ENCODE measurements around the gene SNED1.

SNED1 gene

DNA sequence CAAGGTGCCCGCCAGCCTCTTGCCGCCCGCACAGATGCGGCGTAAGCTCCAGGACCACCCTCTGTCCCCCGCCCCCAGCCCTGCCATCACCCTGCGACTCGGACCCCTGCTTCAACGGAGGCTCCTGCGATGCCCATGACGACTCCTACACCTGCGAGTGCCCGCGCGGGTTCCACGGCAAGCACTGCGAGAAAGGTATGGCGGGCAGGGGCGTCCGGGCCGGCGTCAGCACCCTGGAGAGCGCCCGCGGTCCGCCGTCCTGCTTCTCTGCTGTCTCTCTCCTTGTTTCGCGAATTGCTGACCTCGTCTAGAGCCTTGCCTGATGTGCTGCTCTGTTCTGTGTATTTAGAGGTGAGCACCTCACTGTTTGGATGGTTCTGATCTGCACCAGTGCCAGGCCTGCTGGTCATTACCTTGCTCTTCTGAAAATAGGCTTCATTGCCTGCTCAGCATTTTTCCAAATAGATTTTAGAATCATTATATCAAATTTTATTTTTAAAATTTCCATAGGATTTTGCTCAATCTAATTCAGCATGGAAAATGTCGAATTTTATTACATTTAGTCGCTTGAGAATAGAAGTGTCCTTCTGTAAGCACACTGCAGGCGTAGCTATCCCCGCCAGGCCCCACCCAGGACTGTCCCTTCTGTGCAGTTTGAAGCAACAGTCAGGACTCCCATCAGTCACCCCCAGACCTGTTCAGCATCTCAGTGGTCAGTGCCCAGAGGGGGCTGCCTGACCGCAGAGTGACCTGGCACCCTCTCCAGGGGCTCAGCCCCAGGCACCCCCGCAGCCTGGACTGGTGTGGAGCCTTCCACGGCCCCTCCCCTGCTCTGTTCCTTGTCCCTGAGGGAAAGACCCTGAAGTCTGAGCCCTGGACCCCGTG is 51.6 kb downstream of the SNED1 start:
- no peak for DNase-seq

DNA sequence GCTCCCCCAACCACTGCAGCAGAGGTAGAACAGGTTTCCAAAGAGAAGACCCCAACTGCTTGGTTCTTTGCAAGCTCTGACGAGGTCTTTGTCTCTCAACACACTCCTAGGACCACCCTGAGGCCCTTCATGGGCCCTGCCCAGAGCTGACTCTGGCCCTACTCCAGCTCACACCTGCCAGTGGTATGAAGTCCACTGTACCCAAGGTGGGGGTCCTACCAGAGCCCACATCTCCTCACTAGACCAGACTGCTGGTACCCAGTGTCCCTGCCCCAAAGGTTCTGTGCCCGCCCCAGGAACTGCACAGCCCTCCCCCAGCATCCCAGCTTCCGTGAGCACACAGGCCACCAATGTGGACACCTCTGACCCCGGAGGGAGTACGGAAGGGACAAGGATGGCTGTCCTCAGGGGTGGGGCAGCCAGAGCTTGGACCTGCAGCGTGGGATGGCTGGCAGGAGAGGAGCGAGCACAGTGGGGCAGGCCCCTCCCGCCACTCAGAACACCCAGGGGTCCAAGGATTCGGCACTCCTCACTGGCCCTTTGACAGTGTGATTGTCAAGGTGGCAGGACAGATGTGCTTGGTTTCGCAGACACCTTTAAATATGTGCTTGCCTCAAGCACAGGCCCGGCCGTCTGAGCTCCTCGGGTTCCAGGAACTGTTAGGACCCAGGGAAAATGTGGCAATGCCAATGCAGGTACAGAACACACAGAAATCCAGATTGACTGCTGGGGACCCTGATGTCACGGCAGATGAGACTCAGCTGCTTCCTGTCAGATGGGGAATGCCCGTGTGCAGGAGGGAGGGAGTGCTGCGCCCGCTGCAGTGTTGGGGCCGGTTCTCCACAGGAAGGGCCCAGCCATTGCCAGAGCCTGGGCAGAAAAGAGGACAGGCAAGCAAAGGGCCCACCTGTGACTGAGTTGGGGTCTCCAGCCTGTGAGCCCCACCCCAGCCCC is 52.5 kb downstream of the SNED1 start:
- DNase-seq: no peak

DNA sequence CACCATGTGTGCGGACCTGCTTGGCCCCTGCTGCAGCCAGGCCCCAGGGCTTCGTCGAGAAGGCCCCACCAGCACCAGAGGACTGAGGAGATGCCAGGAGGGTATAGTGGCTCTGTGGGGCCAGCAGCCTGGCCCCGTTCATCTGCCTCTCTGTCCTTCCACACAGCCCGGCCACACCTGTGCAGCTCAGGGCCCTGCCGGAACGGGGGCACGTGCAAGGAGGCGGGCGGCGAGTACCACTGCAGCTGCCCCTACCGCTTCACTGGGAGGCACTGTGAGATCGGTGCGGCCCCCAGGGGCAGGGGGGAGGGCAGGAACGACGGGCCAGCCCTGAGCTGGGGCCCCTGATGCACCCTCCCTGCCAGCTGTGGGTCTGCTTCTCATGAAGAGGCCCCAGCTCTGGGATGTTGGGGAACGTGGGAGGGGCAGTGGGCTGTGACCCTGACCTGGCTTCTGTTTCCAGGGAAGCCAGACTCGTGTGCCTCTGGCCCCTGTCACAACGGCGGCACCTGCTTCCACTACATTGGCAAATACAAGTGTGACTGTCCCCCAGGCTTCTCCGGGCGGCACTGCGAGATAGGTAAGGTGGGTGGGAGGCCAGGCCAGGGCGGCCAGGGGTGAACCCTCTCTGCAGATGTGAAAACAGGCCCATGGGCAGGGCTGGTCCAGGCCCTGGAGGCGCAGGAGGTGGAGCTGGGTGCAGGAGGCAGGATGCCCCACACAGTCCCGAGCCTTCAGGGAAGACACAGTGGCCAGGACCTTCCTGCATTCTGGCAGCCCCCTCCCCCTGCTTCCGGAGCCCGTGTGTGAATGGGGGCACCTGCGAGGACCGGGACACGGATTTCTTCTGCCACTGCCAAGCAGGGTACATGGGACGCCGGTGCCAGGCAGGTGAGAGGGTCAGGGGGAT is 53.4 kb downstream of the SNED1 start:
- DNase-seq: no peak

DNA sequence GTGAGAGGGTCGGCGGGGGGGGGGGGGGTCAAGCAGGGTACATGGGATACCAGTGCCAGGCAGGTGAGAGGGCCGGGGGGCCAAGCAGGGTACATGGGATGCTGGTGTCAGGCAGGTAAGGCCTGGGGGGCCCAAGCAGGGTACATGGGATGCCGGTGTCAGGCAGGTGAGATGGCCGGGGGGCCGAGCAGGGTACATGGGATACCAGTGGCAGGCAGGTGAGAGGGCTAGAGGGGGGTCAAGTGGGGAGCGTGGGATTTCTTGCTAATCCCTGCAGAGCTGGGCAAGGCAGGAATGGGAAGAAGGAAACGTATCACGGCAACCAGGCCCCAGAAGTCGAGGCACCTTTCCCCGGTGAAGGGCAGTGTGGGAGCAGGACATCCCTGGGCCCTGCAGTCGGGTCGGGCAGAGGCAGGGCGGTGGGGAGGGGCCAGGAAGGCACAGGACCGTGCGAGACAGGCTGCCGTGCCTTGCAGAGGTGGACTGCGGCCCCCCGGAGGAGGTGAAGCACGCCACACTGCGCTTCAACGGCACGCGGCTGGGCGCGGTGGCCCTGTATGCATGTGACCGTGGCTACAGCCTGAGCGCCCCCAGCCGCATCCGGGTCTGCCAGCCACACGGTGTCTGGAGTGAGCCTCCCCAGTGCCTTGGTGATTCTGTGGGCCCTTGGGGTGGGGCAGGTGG is 54.4 kb downstream of the SNED1 start:
- no peak for DNase-seq

DNA sequence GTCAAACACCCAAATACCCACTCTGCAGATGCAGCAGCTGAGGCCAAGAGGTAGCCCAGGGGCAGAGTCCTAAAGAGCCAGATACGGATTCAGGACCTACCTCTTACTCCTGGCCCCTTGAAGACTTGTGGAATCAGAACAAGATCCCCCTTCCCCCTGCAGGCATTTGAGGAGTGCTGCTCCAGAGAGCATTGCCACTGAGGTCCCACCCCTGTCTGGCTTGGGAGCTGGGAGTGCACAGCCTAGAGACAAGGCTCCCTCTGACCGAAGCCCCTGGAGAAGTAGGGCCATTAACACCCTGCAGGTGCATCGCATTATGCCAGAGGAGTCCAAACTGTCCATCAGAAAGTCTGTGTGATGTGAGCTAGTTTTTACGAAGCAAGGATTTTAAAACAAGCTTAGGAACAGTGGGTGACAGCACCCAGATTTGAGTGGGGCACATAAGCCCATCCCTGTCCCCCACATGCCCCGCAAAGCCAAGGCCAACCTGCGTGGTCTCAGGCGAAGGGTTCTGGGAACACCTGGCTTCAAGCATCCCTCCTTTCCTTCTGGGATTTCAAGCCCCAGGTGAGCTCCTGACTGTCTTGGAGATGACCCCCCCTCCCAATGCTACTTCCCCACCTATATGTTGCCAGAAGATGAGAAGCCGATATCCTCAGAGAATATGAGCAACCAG is 55.3 kb downstream of the SNED1 start:
- no peak for DNase-seq

DNA sequence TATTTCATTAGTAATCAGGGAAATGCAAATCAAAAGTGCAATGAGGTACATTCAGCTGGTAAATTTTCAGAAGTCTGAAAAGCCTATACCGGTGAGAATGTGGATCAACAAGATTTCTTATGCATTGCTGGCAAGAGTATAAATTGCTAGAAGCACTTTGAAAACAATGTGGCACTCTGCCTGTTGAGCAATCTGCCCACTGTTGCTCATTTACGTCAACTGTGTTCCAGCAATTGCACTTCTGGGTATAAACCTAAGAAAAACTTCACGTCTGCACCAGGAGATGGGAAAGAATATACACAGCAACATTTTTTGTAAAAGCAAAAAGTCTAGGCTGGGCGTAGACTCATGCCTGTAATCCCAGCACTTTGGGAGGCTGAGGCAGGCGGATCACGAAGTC is 62.9 kb downstream of the SNED1 start:
- DNase-seq: no peak

DNA sequence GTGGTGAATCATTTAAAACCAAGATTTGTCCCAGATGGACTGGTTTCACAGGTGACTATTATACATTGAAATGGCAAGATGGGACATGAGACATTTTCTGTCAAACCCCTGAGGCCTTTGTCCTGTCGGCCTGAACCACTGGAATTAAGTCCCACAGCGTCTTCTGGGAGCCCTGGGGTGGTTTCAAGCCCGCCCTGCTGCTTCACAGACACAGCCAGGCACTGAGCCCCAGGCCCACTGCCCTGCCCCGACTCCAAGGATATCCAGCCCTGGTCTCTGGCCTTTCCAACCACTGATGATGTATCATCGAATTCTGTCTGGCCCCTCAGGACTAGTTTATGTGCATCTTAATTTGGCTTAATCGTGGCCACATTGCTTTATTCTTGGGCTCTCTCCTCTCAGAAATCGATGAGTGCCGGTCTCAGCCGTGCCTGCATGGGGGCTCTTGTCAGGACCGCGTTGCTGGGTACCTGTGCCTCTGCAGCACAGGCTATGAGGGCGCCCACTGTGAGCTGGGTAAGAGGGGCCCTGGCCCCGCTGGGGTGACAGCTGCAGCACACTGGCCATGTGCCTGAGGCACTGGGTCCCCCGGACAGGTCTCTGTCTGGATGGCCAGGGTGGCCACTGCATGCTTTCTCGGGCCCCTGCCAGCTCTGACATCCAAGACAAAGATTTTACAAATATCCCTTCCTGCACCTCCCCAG is 64.1 kb downstream of the SNED1 start:
- no peak for DNase-seq

DNA sequence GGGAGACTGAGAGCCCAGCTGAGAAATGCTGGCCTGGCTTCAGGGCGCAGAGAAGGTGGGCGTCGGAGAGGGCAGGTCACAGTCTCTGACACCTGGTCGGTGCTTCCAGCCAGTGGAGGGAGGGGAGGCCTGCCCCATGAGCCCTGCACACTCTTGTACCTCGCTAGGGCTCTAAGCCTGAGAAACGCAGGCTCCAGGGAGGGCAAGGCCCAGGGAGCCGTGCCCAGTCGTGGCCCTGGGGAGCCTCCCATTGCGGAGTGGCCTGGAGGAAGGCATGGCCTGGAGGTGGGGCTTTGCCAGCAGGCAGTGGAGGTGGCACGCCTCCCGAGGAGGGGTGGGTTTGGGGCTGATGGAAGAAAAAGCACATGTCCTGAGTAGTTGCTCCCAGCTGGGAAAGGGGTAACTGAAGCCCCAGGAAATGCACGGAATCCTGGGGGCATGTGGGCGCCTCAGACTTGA is 64.7 kb downstream of the SNED1 start:
- no peak for DNase-seq

DNA sequence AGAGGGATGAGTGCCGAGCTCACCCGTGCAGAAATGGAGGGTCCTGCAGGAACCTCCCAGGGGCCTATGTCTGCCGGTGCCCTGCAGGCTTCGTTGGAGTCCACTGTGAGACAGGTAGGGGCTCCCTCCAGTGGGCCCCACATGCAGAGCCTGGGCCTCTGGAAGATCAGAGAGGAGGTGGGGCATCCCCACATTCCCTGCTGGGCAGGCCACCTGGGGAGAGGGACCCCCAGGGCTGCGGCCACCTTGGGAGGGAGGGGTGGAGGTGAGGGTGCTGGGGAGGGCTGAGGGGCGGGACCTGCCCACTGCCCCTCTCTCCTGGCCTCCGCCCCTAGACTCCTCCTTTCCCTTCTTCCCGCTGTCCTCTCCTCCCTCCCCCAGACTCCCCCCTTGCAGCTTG is 65.2 kb downstream of the SNED1 start:
- no peak for DNase-seq

DNA sequence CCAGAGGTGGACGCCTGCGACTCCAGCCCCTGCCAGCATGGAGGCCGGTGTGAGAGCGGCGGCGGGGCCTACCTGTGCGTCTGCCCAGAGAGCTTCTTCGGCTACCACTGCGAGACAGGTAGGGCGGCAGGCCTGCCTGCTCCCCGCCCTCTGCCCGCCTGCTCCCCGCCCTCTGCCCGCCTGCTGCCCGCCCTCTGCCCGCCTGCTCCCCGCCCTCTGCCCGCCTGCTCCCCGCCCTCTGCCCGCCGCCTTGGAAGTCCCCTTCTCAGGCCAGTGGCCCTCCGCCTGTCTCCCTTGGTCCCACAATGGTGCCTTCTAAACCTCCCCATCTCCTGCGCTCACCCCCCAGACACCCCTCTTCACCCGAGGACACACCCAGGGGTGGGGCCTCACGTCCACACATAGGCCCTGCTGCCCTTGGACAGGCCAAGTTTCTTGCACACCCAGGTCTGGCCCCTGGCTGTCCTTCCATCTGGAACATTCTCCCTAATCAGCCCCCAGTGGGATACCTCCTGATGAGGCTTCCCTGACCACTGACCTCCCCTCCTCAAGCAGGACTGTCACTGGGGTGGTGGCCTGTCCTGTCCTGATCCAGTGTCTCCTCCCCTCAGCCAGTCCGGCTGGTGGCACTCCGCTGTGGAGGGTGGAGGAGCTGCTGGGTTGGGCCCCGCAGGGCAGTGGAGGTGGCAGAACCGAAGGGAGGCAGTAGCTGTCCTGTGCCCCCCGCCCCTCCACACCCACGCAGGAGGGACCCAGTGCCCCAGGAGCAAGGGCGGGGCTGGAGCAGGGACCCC is 65.8 kb downstream of the SNED1 start:
- no peak for DNase-seq

DNA sequence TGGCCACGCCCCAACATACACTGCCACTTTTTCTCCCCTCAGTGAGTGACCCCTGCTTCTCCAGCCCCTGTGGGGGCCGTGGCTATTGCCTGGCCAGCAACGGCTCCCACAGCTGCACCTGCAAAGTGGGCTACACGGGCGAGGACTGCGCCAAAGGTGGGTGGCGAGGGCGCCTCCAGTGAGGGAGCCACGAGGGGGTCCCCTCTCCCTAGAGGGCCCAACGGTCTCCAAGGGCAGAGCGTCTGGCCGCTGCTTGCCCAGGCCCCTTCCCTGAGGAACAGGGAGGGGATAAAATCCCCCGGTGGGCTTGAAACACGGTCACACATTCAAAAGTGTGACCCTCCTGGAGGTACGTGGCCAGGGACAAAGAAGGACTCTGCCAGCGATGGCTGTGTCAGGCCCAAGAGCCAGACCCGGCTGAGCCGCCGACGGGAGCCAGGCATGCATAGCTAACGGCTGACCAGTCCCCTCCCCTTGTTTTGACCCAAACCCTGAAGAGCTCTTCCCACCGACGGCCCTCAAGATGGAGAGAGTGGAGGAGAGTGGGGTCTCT is 66.5 kb downstream of the SNED1 start:
- no peak for DNase-seq

DNA sequence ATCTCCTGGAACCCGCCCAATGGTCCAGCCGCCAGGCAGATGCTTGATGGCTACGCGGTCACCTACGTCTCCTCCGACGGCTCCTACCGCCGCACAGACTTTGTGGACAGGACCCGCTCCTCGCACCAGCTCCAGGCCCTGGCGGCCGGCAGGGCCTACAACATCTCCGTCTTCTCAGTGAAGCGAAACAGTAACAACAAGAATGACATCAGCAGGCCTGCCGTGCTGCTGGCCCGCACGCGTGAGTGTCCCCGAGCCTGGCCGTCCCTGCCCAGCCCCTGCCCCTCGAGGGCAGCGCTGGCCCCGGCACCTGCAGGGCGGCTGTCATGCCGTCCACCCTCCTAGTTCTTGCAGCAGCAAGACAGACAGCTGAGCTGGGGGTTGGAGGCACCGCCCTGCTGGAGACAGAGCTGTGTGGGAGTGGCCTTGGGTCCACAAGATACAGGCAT is 67.0 kb downstream of the SNED1 start:
- no peak for DNase-seq

DNA sequence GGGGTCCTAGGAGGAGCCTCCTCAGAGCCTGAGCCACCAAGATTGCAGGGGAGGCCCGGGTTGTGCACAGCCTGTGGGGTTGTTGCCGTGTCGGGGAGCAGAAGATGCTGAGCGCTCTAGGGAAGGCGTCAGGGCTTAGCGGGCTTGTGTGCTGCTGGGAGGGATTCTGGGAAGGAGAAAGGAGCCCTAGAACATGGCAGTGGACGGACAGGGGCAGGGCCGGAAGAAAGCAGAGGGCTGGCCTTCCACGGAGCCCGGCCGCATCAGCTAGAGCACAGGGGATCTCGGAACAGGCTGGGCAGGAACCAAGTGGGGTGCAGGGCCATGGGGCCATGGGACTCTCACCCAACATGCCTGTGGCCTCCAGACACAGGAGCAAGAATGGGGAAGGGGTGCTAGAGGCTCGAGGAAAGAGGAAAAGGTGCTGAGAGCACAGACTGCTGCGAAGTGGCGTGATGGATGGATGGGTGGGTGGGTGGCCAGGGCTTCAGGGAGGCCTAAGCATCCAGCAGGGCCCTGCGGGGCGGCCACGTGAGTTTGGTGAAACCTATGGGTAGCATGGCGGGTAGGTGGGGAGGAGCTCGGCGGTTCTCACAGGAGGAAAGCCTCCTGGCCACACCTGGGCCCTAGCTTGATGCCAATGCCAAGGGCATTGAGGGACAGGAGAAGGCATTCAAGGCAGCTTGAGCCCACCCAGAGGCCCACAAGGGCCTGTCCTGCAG is 67.9 kb downstream of the SNED1 start:
- DNase-seq: no peak

DNA sequence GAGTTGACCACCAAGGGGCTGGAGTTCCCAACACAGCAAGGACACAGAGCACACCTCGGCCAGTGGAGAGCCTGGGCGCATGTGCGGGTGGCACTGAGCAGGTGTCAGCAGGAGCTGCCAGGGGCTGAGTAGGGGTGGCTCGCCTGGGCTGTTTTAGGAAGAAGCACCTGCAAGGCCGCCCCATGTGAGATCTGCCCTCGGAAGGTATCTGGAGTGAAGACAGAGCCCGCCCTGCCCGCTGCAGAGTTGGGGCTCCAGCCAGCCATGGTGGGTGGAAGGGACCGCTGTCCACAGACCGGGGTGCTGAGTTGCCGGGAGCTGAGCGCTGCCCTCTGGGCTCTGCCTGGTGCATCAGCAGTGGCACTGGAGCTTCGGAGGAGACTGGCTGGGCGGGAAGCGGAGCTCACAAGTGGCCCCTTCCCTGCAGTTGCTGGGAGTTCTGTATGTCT is 68.5 kb downstream of the SNED1 start:
- no peak for DNase-seq

DNA sequence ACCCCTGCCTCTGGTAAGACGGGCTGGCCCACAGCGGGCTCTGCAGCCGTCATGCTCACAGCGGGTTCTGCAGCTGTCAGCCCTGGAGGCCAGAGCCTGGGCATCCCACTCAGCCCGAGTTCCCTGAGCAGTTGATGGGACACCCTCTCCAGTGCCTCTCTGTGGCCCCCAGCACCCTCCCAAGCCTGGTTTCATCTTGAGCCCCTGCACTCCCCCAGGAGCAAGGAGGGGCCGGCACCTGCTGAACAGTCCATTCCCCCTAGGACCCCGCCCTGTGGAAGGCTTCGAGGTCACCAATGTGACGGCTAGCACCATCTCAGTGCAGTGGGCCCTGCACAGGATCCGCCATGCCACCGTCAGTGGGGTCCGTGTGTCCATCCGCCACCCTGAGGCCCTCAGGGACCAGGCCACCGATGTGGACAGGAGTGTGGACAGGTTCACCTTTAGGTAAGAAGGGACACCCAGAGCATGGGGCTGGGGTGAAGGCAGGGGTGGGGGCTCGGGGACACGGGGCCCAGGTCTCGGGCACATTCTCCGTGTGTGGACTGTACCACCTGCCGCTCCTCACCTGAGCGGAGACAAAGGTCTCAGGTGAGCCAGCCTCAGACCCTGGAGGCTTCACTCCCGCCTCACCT is 69.2 kb downstream of the SNED1 start:
- no peak for DNase-seq

DNA sequence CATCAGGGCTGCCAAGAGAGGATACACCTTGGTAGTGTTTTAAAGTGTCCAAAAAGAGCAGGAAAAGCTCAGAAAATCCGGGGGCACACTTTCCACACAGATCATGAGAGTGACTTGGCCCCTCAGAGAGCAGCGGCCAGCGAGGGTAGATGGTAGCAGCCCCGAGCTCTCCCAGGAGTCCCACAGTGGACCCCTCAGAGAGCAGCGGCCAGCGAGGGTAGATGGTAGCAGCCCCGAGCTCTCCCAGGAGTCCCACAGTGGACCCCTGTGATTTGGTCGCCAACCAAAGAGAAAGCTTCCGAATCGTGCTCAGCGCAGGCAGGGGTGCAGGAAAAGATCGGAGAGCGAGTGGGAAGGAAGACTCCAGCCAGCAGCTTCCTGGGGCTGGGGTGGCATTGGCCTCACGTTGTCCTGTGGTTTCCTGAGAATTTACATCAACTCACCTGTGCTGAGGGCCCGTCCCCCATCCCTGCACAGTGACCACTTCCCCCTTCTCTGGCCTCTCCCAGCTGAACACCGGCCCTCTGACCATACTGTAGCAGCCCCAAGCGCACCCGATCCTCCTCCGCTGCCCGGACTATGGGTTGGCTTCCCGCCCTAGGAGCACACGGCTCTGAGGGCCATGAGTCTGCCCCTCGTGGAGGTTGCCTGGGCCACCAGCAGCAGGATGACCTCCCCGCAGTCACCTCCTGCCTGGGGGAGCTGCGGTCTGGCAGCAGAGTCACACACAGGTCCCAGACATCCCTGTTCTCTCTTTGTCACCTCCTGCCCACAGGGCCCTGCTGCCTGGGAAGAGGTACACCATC is 69.9 kb downstream of the SNED1 start:
- DNase-seq: no peak
